Measurements from ENCODE around the gene TMPO. TPM values are rescaled to one million over a fixed set of nuclear protein-coding genes. Genes with fewer than 3 reads are reported as not detected.

TMPO gene
- total and polyA plus RNA-seq, 10 of the 15 experiments (the other 5 are each of a cell fraction or from before 2014, with no cell fraction given): 79.8 to 246 (median 179) TPM

- TF ChIP-seq STAT3 (IDR thresholded peaks at IDR 0.05; ENCODE audit: low read depth, low read length) (no peak), TAF1 (IDR thresholded peaks at IDR 0.05; ENCODE audit: borderline replicate concordance, low read depth, low read length) (no peak), CHD1 (IDR thresholded peaks at IDR 0.05; ENCODE audit: low read depth, low read length) (no peak), ETV6 (conservative IDR thresholded peaks at IDR 0.05 in 1 of 2, IDR thresholded peaks at IDR 0.05 in 1 of 2; ENCODE audit: borderline replicate concordance in 1 of 2, low read depth in 1 of 2) (no peak)
- H3K79me2 ChIP-seq (ENCODE audit: control insufficient read depth, insufficient read depth, low read length): no peaks in the 10 kb centered on the region
- FAIRE-seq: no peak
- intact Hi-C loops (cut with micrococcal nuclease; ENCODE audit: unreplicated experiment): no loop called here
- H3K9me3 ChIP-seq (replicated peaks; ENCODE audit: control insufficient read depth, insufficient read depth, low read length): no peaks in the 10 kb centered on the region
- no peak overlapping the region for H2AFZ ChIP-seq (ENCODE audit: control insufficient read depth, low read depth, low read length)
- no peak for DNase-seq (ENCODE audit: low read depth, low spot score)
- no TSS peak for BruUV-seq (replicated peaks)
- WGBS (ENCODE audit: insufficient coverage, insufficient replicate concordance, low lambda C conversion rate, missing lambda C conversion rate): 61% methylated on average over 3 of the region's 3 CpGs
- H3K4me2 ChIP-seq (ENCODE audit: control insufficient read depth, insufficient read depth): no peak overlapping the region
- in situ Hi-C loops (cut with MboI): no loop called here
- ChIA-PET CTCF (no interaction called here), SMC1A (ENCODE audit: uncharacterized antibody, unreplicated experiment) (no interaction called here), RAD21 (ENCODE audit: unreplicated experiment) (no interaction called here), POLR2A (interaction anchor here (0.6 to 0.7 kb wide), 2 partner anchors 10 to 47 kb away, joined by 3 to 7 read pairs; no protein-coding TSS in a partner anchor)
- no peaks in the 10 kb centered on the region for H3K36me3 ChIP-seq (ENCODE audit: control insufficient read depth in 2 of 2, insufficient read depth in 2 of 2, low read length in 1 of 2)
- no peaks in the 10 kb centered on the region for H3K4me1 ChIP-seq (ENCODE audit: control insufficient read depth, insufficient read depth, low read length)
- H3K27ac ChIP-seq (ENCODE audit: control insufficient read depth, insufficient read depth): no peak overlapping the region
- no peak overlapping the region for H3K4me3 ChIP-seq
- H4K20me1 ChIP-seq (ENCODE audit: control insufficient read depth, insufficient read depth): no peaks in the 10 kb centered on the region
- no peaks in the 10 kb centered on the region for H3K27me3 ChIP-seq (replicated peaks in 1 of 2; ENCODE audit: control insufficient read depth in 2 of 2, insufficient read depth in 2 of 2, low read length in 1 of 2)
- H3K9ac ChIP-seq (ENCODE audit: control insufficient read depth, insufficient read depth, low read length): no peak overlapping the region
- no peak for ATAC-seq
Measured at GRCh38 chr12:98561846-98562245, 46.5 kb downstream of the TMPO start.

- ChIA-PET RAD21 (ENCODE audit: unreplicated experiment) (no interaction called here), SMC1A (ENCODE audit: uncharacterized antibody, unreplicated experiment) (interaction anchor here (0.6 to 10.1 kb wide), 4 partner anchors 74 to 91 kb away, joined by 3 to 107 read pairs (median 4); no protein-coding TSS in a partner anchor), CTCF (interaction anchor here (0.7 to 1.4 kb wide), 6 partner anchors 8 to 1740 kb away, joined by 3 to 4 read pairs (median 4); no protein-coding TSS in a partner anchor), POLR2A (no interaction called here)
- no peak overlapping the region for H3K4me2 ChIP-seq (ENCODE audit: control insufficient read depth, insufficient read depth)
- in situ Hi-C loops (cut with MboI) (no loop called here), intact Hi-C loops (cut with micrococcal nuclease; ENCODE audit: unreplicated experiment) (no loop called here)
- no peak overlapping the region for H3K9ac ChIP-seq (ENCODE audit: control insufficient read depth, insufficient read depth, low read length)
- TF ChIP-seq POLR2AphosphoS5 (IDR thresholded peaks at IDR 0.05; ENCODE audit: low read length) (no peak), CTCF (IDR thresholded peaks at IDR 0.05 in 2 of 3, conservative IDR thresholded peaks at IDR 0.05 in 1 of 3; ENCODE audit: control insufficient read depth in 2 of 3, extremely low read depth in 1 of 3, insufficient read depth in 1 of 3, low read depth in 3 of 3, low read length in 3 of 3) (peak; percentile 4 to 34 (median 31); a peak in 2 of 6 replicates)
- WGBS (ENCODE audit: insufficient coverage, insufficient replicate concordance, low lambda C conversion rate, missing lambda C conversion rate): 78% methylated on average over 2 of the region's 2 CpGs
- no peaks in the 10 kb centered on the region for H3K79me2 ChIP-seq (ENCODE audit: control insufficient read depth, insufficient read depth, low read length)
- H2AFZ ChIP-seq (ENCODE audit: control insufficient read depth, low read depth, low read length): no peak overlapping the region
- BruUV-seq (replicated peaks): no TSS peak
- DNase-seq (ENCODE audit: low read depth, low spot score) (no peak), ATAC-seq (peak; percentile 53; the same call in 2 of the 3 replicates), FAIRE-seq (no peak)
- H3K36me3 ChIP-seq (ENCODE audit: control insufficient read depth in 2 of 2, insufficient read depth in 2 of 2, low read length in 1 of 2): no peaks in the 10 kb centered on the region
- no peaks in the 10 kb centered on the region for H3K4me1 ChIP-seq (ENCODE audit: control insufficient read depth, insufficient read depth, low read length)
- no peak overlapping the region for H3K4me3 ChIP-seq
- H3K27ac ChIP-seq (ENCODE audit: control insufficient read depth, insufficient read depth): no peak overlapping the region
- H4K20me1 ChIP-seq (ENCODE audit: control insufficient read depth, insufficient read depth): no peaks in the 10 kb centered on the region
- H3K27me3 ChIP-seq (replicated peaks in 1 of 2; ENCODE audit: control insufficient read depth in 2 of 2, insufficient read depth in 2 of 2, low read length in 1 of 2): no peaks in the 10 kb centered on the region
- H3K9me3 ChIP-seq (replicated peaks; ENCODE audit: control insufficient read depth, insufficient read depth, low read length): no peaks in the 10 kb centered on the region
Measured at GRCh38 chr12:98572010-98572409, 56.6 kb downstream of the TMPO start.

Measured in GM12878 (cell line).